H1 (cell line): ENCODE results near the gene SIGLEC11. TPM values are rescaled to one million over a fixed set of nuclear protein-coding genes. Genes with fewer than 3 reads are reported as not detected.

Source experiments
- CTCF ChIA-PET: fragments of 300-600 bp; sonication (Branson Sonifier 250); formaldehyde crosslinking; loops from one replicate; lab custom pipeline; 2021; ENCODE audit not compliant: partially characterized antibody; lab: Charles Lee
- POLR2A ChIA-PET: fragments of 300-600 bp; sonication (Branson Sonifier 250); formaldehyde crosslinking; loops from one replicate; lab custom pipeline; 2021; ENCODE audit warnings: inconsistent platforms; ENCODE audit not compliant: partially characterized antibody; lab: Charles Lee
- DNase-seq, 2 experiments: peaks; one replicate each; pipeline versions ENCODE4 v3.0.0 to v3.0.0-alpha.2; 2010 to 2022; ENCODE audit warnings: low spot score in 2 of 2, low read depth in 1 of 2, mixed read lengths in 1 of 2
- FAIRE-seq: peaks from 2 replicates; lab custom pipeline; 2011; peaks lifted over from hg19 to GRCh38; lab: Jason Lieb, UNC
- H2AFZ ChIP-seq: 2 replicates; pipeline ENCODE4 v1.8.1; 2012; ENCODE audit warnings: low read length, inconsistent platforms
- H2AK5ac ChIP-seq: 2 replicates; pipeline ENCODE4 v1.6.1; 2013; ENCODE audit warnings: low read depth, low read length
- H2BK120ac ChIP-seq: replicated peaks from 2 replicates; pipeline ENCODE3; 2013; ENCODE audit warnings: low read depth, low read length, inconsistent platforms
- H2BK12ac ChIP-seq: 2 replicates; pipeline ENCODE4 v1.6.1; 2013; ENCODE audit warnings: low read depth, low read length
- H2BK15ac ChIP-seq: 2 replicates; pipeline ENCODE4 v1.6.1; 2013; ENCODE audit warnings: low read length
- H2BK20ac ChIP-seq: 2 replicates; pipeline ENCODE4 v1.6.1; 2013; ENCODE audit warnings: low read length
- H2BK5ac ChIP-seq: 2 replicates; pipeline ENCODE4 v1.6.1; 2013; ENCODE audit warnings: low read depth, low read length
- H3K14ac ChIP-seq: 2 replicates; pipeline ENCODE4 v1.6.1; 2013; ENCODE audit warnings: inconsistent platforms; ENCODE audit not compliant: insufficient read length
- H3K18ac ChIP-seq: 2 replicates; pipeline ENCODE4 v1.6.1; 2013; ENCODE audit warnings: low read length; ENCODE audit errors: extremely low read depth
- H3K23ac ChIP-seq: 2 replicates; pipeline ENCODE4 v1.6.1; 2013; ENCODE audit warnings: inconsistent platforms; ENCODE audit not compliant: insufficient read length
- H3K23me2 ChIP-seq: 2 replicates; pipeline ENCODE4 v1.6.1; 2013; ENCODE audit warnings: low read depth, low read length
- H3K27ac ChIP-seq: 2 replicates; pipeline ENCODE4 v1.6.1; 2011; ENCODE audit warnings: low read depth, low read length, inconsistent platforms
- H3K27me3 ChIP-seq, 4 experiments: replicated peaks in 1 of 4; 1 replicate in 1 of 4; 2 replicates in 3 of 4; pipeline versions ENCODE4 v1.6.1 to v1.8.1; 2011 to 2013; ENCODE audit warnings: low read length in 3 of 4, mild to moderate bottlenecking in 3 of 4, inconsistent platforms in 2 of 4, mixed read lengths in 2 of 4, moderate library complexity in 1 of 4; ENCODE audit not compliant: control insufficient read depth in 3 of 4, insufficient read depth in 3 of 4; ENCODE audit errors: extremely low read depth in 1 of 4
- H3K36me3 ChIP-seq, 4 experiments: 2 replicates each; pipeline versions ENCODE4 v1.6.1 to v1.8.1; 2011 to 2013; ENCODE audit warnings: mild to moderate bottlenecking in 4 of 4, low read length in 3 of 4, moderate library complexity in 2 of 4, control low read depth in 1 of 4, inconsistent platforms in 1 of 4; ENCODE audit not compliant: insufficient read depth in 4 of 4, control insufficient read depth in 2 of 4
- H3K4ac ChIP-seq: replicated peaks from 2 replicates; pipeline ENCODE3; 2013; ENCODE audit warnings: low read length, low read depth, mixed read lengths, inconsistent platforms; ENCODE audit not compliant: insufficient read length
- H3K4me1 ChIP-seq, 4 experiments: replicated peaks in 1 of 4; 1 replicate in 1 of 4; 2 replicates in 3 of 4; pipeline versions ENCODE4 v1.6.1 to v1.8.1; 2011 to 2013; ENCODE audit warnings: low read length in 3 of 4, inconsistent platforms in 2 of 4, mixed read lengths in 1 of 4; ENCODE audit not compliant: insufficient read depth in 4 of 4, control insufficient read depth in 3 of 4
- H3K4me2 ChIP-seq, 2 experiments: 2 replicates each; pipeline versions ENCODE4 v1.6.1 to v1.8.1; 2011 to 2013; ENCODE audit warnings: low read depth in 2 of 2, low read length in 2 of 2, control low read depth in 1 of 2, inconsistent platforms in 1 of 2, mild to moderate bottlenecking in 1 of 2; ENCODE audit not compliant: insufficient read depth in 1 of 2
- H3K4me3 ChIP-seq, 4 experiments: fragments of 200-600, 300-600 bp in 1 of 4; sonication (generic), shearing (Covaris generic), sonication (Bioruptor Twin) in 1 of 4; 2 replicates each; pipeline versions ENCODE4 v1.5.1 to v1.8.1; 2011 to 2016; ENCODE audit warnings: low read length in 4 of 4, low read depth in 3 of 4, control low read depth in 2 of 4, inconsistent platforms in 2 of 4, mild to moderate bottlenecking in 2 of 4, mixed read lengths in 1 of 4, moderate library complexity in 1 of 4; ENCODE audit not compliant: insufficient read depth in 2 of 4; ENCODE audit errors: extremely low read depth in 1 of 4
- H3K56ac ChIP-seq: replicated peaks from 2 replicates; pipeline ENCODE3; 2013; ENCODE audit warnings: low read depth, mild to moderate bottlenecking, mixed read lengths, low read length, inconsistent platforms; ENCODE audit not compliant: insufficient read length
- H3K79me1 ChIP-seq: 2 replicates; pipeline ENCODE4 v1.6.1; 2013; ENCODE audit warnings: low read depth, low read length, control low read depth
- H3K79me2 ChIP-seq, 2 experiments: 2 replicates each; pipeline versions ENCODE4 v1.6.1 to v1.8.1; 2012 to 2013; ENCODE audit warnings: low read length in 2 of 2, mild to moderate bottlenecking in 2 of 2, inconsistent platforms in 1 of 2; ENCODE audit not compliant: insufficient read depth in 2 of 2, control insufficient read depth in 1 of 2
- H3K9ac ChIP-seq, 4 experiments: replicated peaks in 1 of 4; 1 replicate in 1 of 4; 2 replicates in 3 of 4; pipeline versions ENCODE4 v1.6.1 to v1.8.1; 2011 to 2013; ENCODE audit warnings: low read depth in 3 of 4, low read length in 3 of 4, control low read depth in 2 of 4, mild to moderate bottlenecking in 2 of 4, moderate library complexity in 2 of 4, inconsistent platforms in 1 of 4; ENCODE audit errors: extremely low read depth in 1 of 4
- H3K9me3 ChIP-seq, 2 experiments: 2 replicates each; pipeline versions ENCODE4 v1.6.1 to v1.8.1; 2012 to 2013; ENCODE audit warnings: mild to moderate bottlenecking in 2 of 2, moderate library complexity in 2 of 2, control low read depth in 1 of 2, inconsistent platforms in 1 of 2, low read depth in 1 of 2, low read length in 1 of 2, mixed read lengths in 1 of 2; ENCODE audit not compliant: insufficient read depth in 2 of 2
- H4K20me1 ChIP-seq, 2 experiments: replicated peaks in 1 of 2; 2 replicates each; pipeline versions ENCODE3 to v1.8.1; 2011 to 2013; ENCODE audit warnings: inconsistent platforms in 2 of 2, low read length in 2 of 2, mild to moderate bottlenecking in 1 of 2; ENCODE audit not compliant: insufficient read depth in 2 of 2, control insufficient read depth in 1 of 2
- H4K5ac ChIP-seq: 2 replicates; pipeline ENCODE4 v1.6.1; 2013; ENCODE audit warnings: low read length, low read depth, mixed read lengths, inconsistent platforms; ENCODE audit not compliant: insufficient read length
- H4K8ac ChIP-seq: 2 replicates; pipeline ENCODE4 v1.8.0; 2013; ENCODE audit warnings: mild to moderate bottlenecking, moderate library complexity, low read length, inconsistent platforms; ENCODE audit not compliant: insufficient read depth; ENCODE audit errors: extremely low read depth
- H4K91ac ChIP-seq: replicated peaks from 2 replicates; pipeline ENCODE3; 2013; ENCODE audit warnings: low read length, mixed read lengths, inconsistent platforms; ENCODE audit not compliant: insufficient read length
- POLR2A ChIP-seq, 2 experiments: IDR thresholded peaks; 1 replicate in 1 of 2; 2 replicates in 1 of 2; pipeline ENCODE4 v1.6.1; 2011; ENCODE audit warnings: low read depth in 2 of 2, low read length in 2 of 2, mild to moderate bottlenecking in 2 of 2; ENCODE audit errors: control extremely low read depth in 1 of 2
- SAP30 ChIP-seq: fragments of 300-600 bp; sonication (generic); IDR thresholded peaks from 2 replicates; pipeline ENCODE4 v1.7.1; 2012; ENCODE audit warnings: low read length, moderate library complexity, mild to moderate bottlenecking, inconsistent platforms; ENCODE audit not compliant: insufficient read depth, insufficient replicate concordance
- WGBS, 2 experiments: shearing (Covaris generic) in 1 of 2; methylation state at CpG; one replicate each; pipeline versions ENCODE4 v1.1.6 to v1.1.7; 2013 to 2015; ENCODE audit warnings: low lambda C conversion rate in 2 of 2, mixed read lengths in 2 of 2, inconsistent platforms in 1 of 2, low coverage in 1 of 2, missing lambda C conversion rate in 1 of 2; ENCODE audit not compliant: insufficient replicate concordance in 2 of 2, insufficient coverage in 1 of 2, insufficient read length in 1 of 2; ENCODE audit errors: extremely low coverage in 1 of 2, missing lambda C conversion rate in 1 of 2; 5-methylcytosine and 5-hydroxymethylcytosine counted together
- polyA plus RNA-seq, 7 experiments: library from polyadenylated mRNA; depleted of rRNA in 3 of 7; stranded (reverse) in 5 of 7; unstranded in 2 of 7; fragments of >200 nt in 5 of 7; fragments of 200-250 nt in 2 of 7; gene quantifications; 1 replicate in 5 of 7; 2 replicates in 1 of 7; 4 replicates in 1 of 7; pipeline versions ENCODE4 v1.2.1 to v1.2.3, GENCODE V29; 2011 to 2013; ENCODE audit warnings: missing spikeins in 2 of 7, mixed read lengths in 2 of 7
- total RNA-seq: library from RNA; stranded (reverse); fragmentation: NEBNext Ultra II Directional; extraction: Animal tissue kit (Norgen Biotek cat#: 25700); gene quantifications from 2 replicates; pipeline ENCODE4 v1.2.1, GENCODE V29; 2021

The SIGLEC11 gene
- total and polyA plus RNA-seq, 2 of the 8 experiments (the other 6 are each of a cell fraction or from before 2014, with no cell fraction given) = 0.18 TPM; not detected in 1

- no peak for FAIRE-seq
- no peak overlapping the region for H4K8ac ChIP-seq
- no peak overlapping the region for H3K4ac ChIP-seq
- H3K79me1 ChIP-seq = no peaks in the 10 kb centered on the region
- H2BK12ac ChIP-seq = no peak overlapping the region
- H3K79me2 ChIP-seq = no peaks in the 10 kb centered on the region
- peaks cover 0 to 3% of the 10 kb centered on the region in 2 experiments; a peak in 1 of 4 replicates for H3K9me3 ChIP-seq
- peaks cover 0 to 8% (median 4%) of the 10 kb centered on the region in 4 experiments; a peak in 5 of 7 replicates for H3K4me1 ChIP-seq
- no peaks in the 10 kb centered on the region for H3K36me3 ChIP-seq
- no peak overlapping the region for H3K18ac ChIP-seq
- no peak overlapping the region for H2BK15ac ChIP-seq
- POLR2A ChIA-PET = interaction anchor here (0.7 to 2.2 kb wide), 4 partner anchors 21 to 38 kb away, joined by 3 to 8 read pairs (median 4); partner anchors contain the start of genes ATF5 and NUP62
- H3K14ac ChIP-seq = no peak overlapping the region
- H3K4me3 ChIP-seq = no peak overlapping the region
- no peak overlapping the region for H3K4me2 ChIP-seq
- no peak for DNase-seq
- H4K5ac ChIP-seq = no peak overlapping the region
- H3K23ac ChIP-seq = no peak overlapping the region
- H4K20me1 ChIP-seq = peaks cover 0 to 1% of the 10 kb centered on the region in 2 experiments
- H3K27me3 ChIP-seq = no peaks in the 10 kb centered on the region
- H2BK120ac ChIP-seq = no peak overlapping the region
- no peak overlapping the region for H2BK20ac ChIP-seq
- CTCF ChIA-PET = interaction anchor here (0.6 to 7.3 kb wide), 9 partner anchors 11 to 1358 kb away, joined by 3 to 69 read pairs (median 3); no protein-coding TSS in a partner anchor
- no peak overlapping the region for H2AK5ac ChIP-seq
- no peak overlapping the region for H3K9ac ChIP-seq
- H4K91ac ChIP-seq = no peak overlapping the region
- no peak overlapping the region for H2BK5ac ChIP-seq
- 86% methylated on average over 5 of the region's 5 CpGs; no CpG with 5 or more reads in 1 of the 2 experiments for WGBS, 2 experiments
- H3K27ac ChIP-seq = no peak overlapping the region
- no peak overlapping the region for H2AFZ ChIP-seq
- H3K23me2 ChIP-seq = no peaks in the 10 kb centered on the region
- no peak overlapping the region for H3K56ac ChIP-seq
- TF ChIP-seq SAP30 = no peak
- TF ChIP-seq POLR2A (IDR thresholded peaks at IDR 0.05; ENCODE audit: control extremely low read depth in 1 of 2, low read depth in 2 of 2, low read length in 2 of 2) = no peak
Observed at GRCh38 chr19:49950590-49950948, 10.4 kb downstream of the SIGLEC11 start.
